Activated naive CD8-positive, alpha-beta T cell treated with anti-CD3 and anti-CD28 coated beads, Interleukin-2, amount 50 U/mL, for 24 hours (primary cell): ENCODE results near the gene TTC39C.

Experiments
- ATAC-seq: fragments of 150-1000 bp; cut with Tn5 transposase; one replicate; pipeline ENCODE4 v1.10.0; 2021
- DNase-seq: peaks from one replicate; pipeline ENCODE4 v3.0.0; 2021
- H3K27ac Mint-ChIP-seq: one replicate; pipeline ENCODE4 v1.8.0; 2021; ENCODE audit warnings: mild to moderate bottlenecking, mixed read lengths
- H3K27me3 Mint-ChIP-seq: one replicate; pipeline ENCODE4 v1.8.0; 2021; ENCODE audit warnings: mixed read lengths
- H3K36me3 Mint-ChIP-seq: one replicate; pipeline ENCODE4 v1.8.0; 2021; ENCODE audit warnings: low read depth, mixed read lengths
- H3K4me1 Mint-ChIP-seq: one replicate; pipeline ENCODE4 v1.8.0; 2021; ENCODE audit warnings: mixed read lengths
- H3K4me3 Mint-ChIP-seq: one replicate; pipeline ENCODE4 v1.8.0; 2021; ENCODE audit warnings: mild to moderate bottlenecking, moderate library complexity, mixed read lengths
- H3K9me3 Mint-ChIP-seq: one replicate; pipeline ENCODE4 v1.8.0; 2021; ENCODE audit warnings: mixed read lengths

Gene TTC39C

GRCh38 chr18:23982155-23983079 is 32.1 kb upstream of the TTC39C start:
- Mint-ChIP-seq H3K27ac (peak overlapping the region; percentile 32), H3K4me1 (peaks cover 55% of the 10 kb centered on the region), H3K27me3 (no peaks in the 10 kb centered on the region), H3K9me3 (peaks cover 12% of the 10 kb centered on the region), H3K4me3 (no peak overlapping the region), H3K36me3 (no peaks in the 10 kb centered on the region)
- peak; percentile 38 for ATAC-seq
- no peak for DNase-seq

- H3K4me3 Mint-ChIP-seq: no peak overlapping the region
- H3K36me3 Mint-ChIP-seq: no peaks in the 10 kb centered on the region
- DNase-seq: no peak
- H3K9me3 Mint-ChIP-seq: peaks cover 8% of the 10 kb centered on the region
- peaks cover 54% of the 10 kb centered on the region for H3K4me1 Mint-ChIP-seq
- no peak overlapping the region for H3K27ac Mint-ChIP-seq
- no peaks in the 10 kb centered on the region for H3K27me3 Mint-ChIP-seq
- no peak for ATAC-seq
These were observed 31.4 kb upstream of the TTC39C start for GRCh38 chr18:23983112-23983511.

- peaks cover 66% of the 10 kb centered on the region for H3K4me1 Mint-ChIP-seq
- DNase-seq: no peak
- H3K27ac Mint-ChIP-seq: peak overlapping the region; percentile 85
- no peak overlapping the region for H3K4me3 Mint-ChIP-seq
- no peaks in the 10 kb centered on the region for H3K27me3 Mint-ChIP-seq
- ATAC-seq: peak; percentile 87
- H3K9me3 Mint-ChIP-seq: peaks cover 7% of the 10 kb centered on the region
- no peaks in the 10 kb centered on the region for H3K36me3 Mint-ChIP-seq
These were observed 27.8 kb upstream of the TTC39C start for GRCh38 chr18:23986600-23987359.

GRCh38 chr18:23990474-23991410 is 23.8 kb upstream of the TTC39C start:
- Mint-ChIP-seq H3K4me1 (peaks cover 76% of the 10 kb centered on the region), H3K27me3 (no peaks in the 10 kb centered on the region), H3K36me3 (no peaks in the 10 kb centered on the region), H3K9me3 (peaks cover 4% of the 10 kb centered on the region), H3K4me3 (no peak overlapping the region), H3K27ac (no peak overlapping the region)
- DNase-seq: no peak
- no peak for ATAC-seq

GRCh38 chr18:23992089-23992940 is 22.2 kb upstream of the TTC39C start:
- H3K27ac Mint-ChIP-seq: peak overlapping the region; percentile 45
- ATAC-seq (peak; percentile 98), DNase-seq (peak; percentile 40)
- H3K4me1 Mint-ChIP-seq: peaks cover 61% of the 10 kb centered on the region
- no peaks in the 10 kb centered on the region for H3K36me3 Mint-ChIP-seq
- no peaks in the 10 kb centered on the region for H3K27me3 Mint-ChIP-seq
- peak overlapping the region; percentile 33 for H3K4me3 Mint-ChIP-seq
- no peaks in the 10 kb centered on the region for H3K9me3 Mint-ChIP-seq

GRCh38 chr18:23992941-23993280 is 21.6 kb upstream of the TTC39C start:
- Mint-ChIP-seq H3K27ac (peak overlapping the region; percentile 45), H3K9me3 (no peaks in the 10 kb centered on the region), H3K4me3 (peak overlapping the region; percentile 33), H3K36me3 (no peaks in the 10 kb centered on the region), H3K4me1 (peaks cover 56% of the 10 kb centered on the region), H3K27me3 (no peaks in the 10 kb centered on the region)
- no peak for DNase-seq
- no peak for ATAC-seq

GRCh38 chr18:23994361-23994902 is 20.1 kb upstream of the TTC39C start:
- ATAC-seq: no peak
- DNase-seq: no peak
- Mint-ChIP-seq H3K4me1 (peaks cover 50% of the 10 kb centered on the region), H3K36me3 (no peaks in the 10 kb centered on the region), H3K9me3 (no peaks in the 10 kb centered on the region), H3K27me3 (no peaks in the 10 kb centered on the region), H3K4me3 (peak overlapping the region; percentile 62), H3K27ac (peak overlapping the region; percentile 45)

- no peak for DNase-seq
- H3K36me3 Mint-ChIP-seq: no peaks in the 10 kb centered on the region
- no peak for ATAC-seq
- H3K9me3 Mint-ChIP-seq: no peaks in the 10 kb centered on the region
- H3K27me3 Mint-ChIP-seq: no peaks in the 10 kb centered on the region
- no peak overlapping the region for H3K4me3 Mint-ChIP-seq
- peaks cover 44% of the 10 kb centered on the region for H3K4me1 Mint-ChIP-seq
- no peak overlapping the region for H3K27ac Mint-ChIP-seq
These were observed 19.4 kb upstream of the TTC39C start for GRCh38 chr18:23995180-23995579.

GRCh38 chr18:23998018-23998417 is 16.5 kb upstream of the TTC39C start:
- H3K4me3 Mint-ChIP-seq: no peak overlapping the region
- H3K4me1 Mint-ChIP-seq: peaks cover 44% of the 10 kb centered on the region
- no peak overlapping the region for H3K27ac Mint-ChIP-seq
- H3K36me3 Mint-ChIP-seq: no peaks in the 10 kb centered on the region
- no peaks in the 10 kb centered on the region for H3K27me3 Mint-ChIP-seq
- ATAC-seq: no peak
- H3K9me3 Mint-ChIP-seq: no peaks in the 10 kb centered on the region
- DNase-seq: no peak

- Mint-ChIP-seq H3K4me3 (no peak overlapping the region), H3K4me1 (peaks cover 44% of the 10 kb centered on the region)
These were observed 15.7 kb upstream of the TTC39C start for GRCh38 chr18:23998820-23999219.

GRCh38 chr18:24000613-24001490 is 13.7 kb upstream of the TTC39C start:
- ATAC-seq: peak; percentile 31
- Mint-ChIP-seq H3K4me3 (peak overlapping the region; percentile 39), H3K27ac (peak overlapping the region; percentile 87)

More at GRCh38 chr18:23998820-23999219, 15.7 kb upstream of the TTC39C start:
- ATAC-seq (no peak), DNase-seq (no peak)
- Mint-ChIP-seq H3K36me3 (no peaks in the 10 kb centered on the region), H3K27ac (no peak overlapping the region), H3K27me3 (no peaks in the 10 kb centered on the region), H3K9me3 (no peaks in the 10 kb centered on the region)

GRCh38 chr18:24002479-24002878 is 12.1 kb upstream of the TTC39C start:
- no peaks in the 10 kb centered on the region for H3K27me3 Mint-ChIP-seq
- H3K36me3 Mint-ChIP-seq: no peaks in the 10 kb centered on the region
- no peaks in the 10 kb centered on the region for H3K9me3 Mint-ChIP-seq
- ATAC-seq (no peak), DNase-seq (no peak)
- H3K27ac Mint-ChIP-seq: no peak overlapping the region
- peaks cover 46% of the 10 kb centered on the region for H3K4me1 Mint-ChIP-seq
- no peak overlapping the region for H3K4me3 Mint-ChIP-seq

More at GRCh38 chr18:24000613-24001490, 13.7 kb upstream of the TTC39C start:
- no peaks in the 10 kb centered on the region for H3K9me3 Mint-ChIP-seq
- H3K4me1 Mint-ChIP-seq: peaks cover 42% of the 10 kb centered on the region
- no peaks in the 10 kb centered on the region for H3K36me3 Mint-ChIP-seq
- DNase-seq: no peak
- no peaks in the 10 kb centered on the region for H3K27me3 Mint-ChIP-seq
